Brain microvascular endothelial cell (primary cell): ENCODE measurements around the gene CHAC1.
"Not testable (repeated sequence)": the region's sequence is repeated elsewhere in the genome, so short reads cannot be mapped to it uniquely, and the experiment has no call there.

Source experiments
- DNase-seq: peaks from one replicate; pipeline ENCODE4 v3.0.0-alpha.2; 2020
- H3K27ac ChIP-seq: fragments of 250-450 bp; sonication (Bioruptor Pico); 2 replicates; pipeline ENCODE4 v1.5.1; 2020; ENCODE audit warnings: mild to moderate bottlenecking, moderate library complexity
- H3K27me3 ChIP-seq: fragments of 250-450 bp; sonication (Bioruptor Pico); replicated peaks from 2 replicates; pipeline ENCODE4 v1.5.1; 2020; ENCODE audit warnings: mild to moderate bottlenecking
- H3K36me3 ChIP-seq: fragments of 250-450 bp; sonication (Bioruptor Pico); replicated peaks from 2 replicates; pipeline ENCODE4 v1.5.1; 2020; ENCODE audit warnings: mild to moderate bottlenecking
- H3K4me3 ChIP-seq: 2 replicates; pipeline ENCODE4 v1.5.1; 2011; ENCODE audit warnings: low read depth, mild to moderate bottlenecking, control low read depth, low read length, moderate library complexity
- in situ Hi-C: cut with HindIII; loops from 2 replicates; pipeline ENCODE4 v1.10.0; 2017; ENCODE audit warnings: low sequenced_read_pairs, low pct_ligation_motif_present
- TF ChIP-seq, protein P1 (sequence below): IDR thresholded peaks from 2 replicates; pipeline ENCODE4 v1.5.1; 2011; ENCODE audit warnings: low read depth, mild to moderate bottlenecking, moderate library complexity, low read length, control low read depth, inconsistent platforms; ENCODE audit errors: missing control alignments

CHAC1 gene

DNA sequence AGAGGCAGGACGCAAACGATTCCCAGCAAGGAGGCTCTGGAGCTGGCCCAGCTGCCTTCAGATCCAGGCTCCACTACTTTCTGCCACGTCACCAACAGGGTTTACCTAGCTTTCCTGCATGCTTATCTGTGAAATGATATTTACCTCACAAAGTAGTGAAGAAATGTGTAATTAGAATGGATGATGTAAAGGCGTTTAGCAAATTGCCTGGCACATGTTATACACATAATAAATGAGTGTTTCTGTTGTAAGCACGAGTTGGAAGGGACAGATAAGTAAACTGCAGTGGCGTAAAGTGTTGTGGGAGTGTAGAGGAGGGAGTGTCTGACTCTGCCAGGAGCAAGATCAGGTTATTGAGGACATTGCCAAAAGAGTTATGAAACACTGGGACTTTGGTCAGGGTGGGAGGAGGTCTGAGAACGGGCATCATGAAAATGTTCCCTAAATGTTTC, 3.5 kb upstream of the CHAC1 start:
- TF ChIP-seq, protein P1, sequence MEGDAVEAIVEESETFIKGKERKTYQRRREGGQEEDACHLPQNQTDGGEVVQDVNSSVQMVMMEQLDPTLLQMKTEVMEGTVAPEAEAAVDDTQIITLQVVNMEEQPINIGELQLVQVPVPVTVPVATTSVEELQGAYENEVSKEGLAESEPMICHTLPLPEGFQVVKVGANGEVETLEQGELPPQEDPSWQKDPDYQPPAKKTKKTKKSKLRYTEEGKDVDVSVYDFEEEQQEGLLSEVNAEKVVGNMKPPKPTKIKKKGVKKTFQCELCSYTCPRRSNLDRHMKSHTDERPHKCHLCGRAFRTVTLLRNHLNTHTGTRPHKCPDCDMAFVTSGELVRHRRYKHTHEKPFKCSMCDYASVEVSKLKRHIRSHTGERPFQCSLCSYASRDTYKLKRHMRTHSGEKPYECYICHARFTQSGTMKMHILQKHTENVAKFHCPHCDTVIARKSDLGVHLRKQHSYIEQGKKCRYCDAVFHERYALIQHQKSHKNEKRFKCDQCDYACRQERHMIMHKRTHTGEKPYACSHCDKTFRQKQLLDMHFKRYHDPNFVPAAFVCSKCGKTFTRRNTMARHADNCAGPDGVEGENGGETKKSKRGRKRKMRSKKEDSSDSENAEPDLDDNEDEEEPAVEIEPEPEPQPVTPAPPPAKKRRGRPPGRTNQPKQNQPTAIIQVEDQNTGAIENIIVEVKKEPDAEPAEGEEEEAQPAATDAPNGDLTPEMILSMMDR = no peak
- in situ Hi-C loops = no loop called here
- H3K27me3 ChIP-seq = no peaks in the 10 kb centered on the region
- H3K4me3 ChIP-seq = no peak overlapping the region
- no peak overlapping the region for H3K27ac ChIP-seq
- H3K36me3 ChIP-seq = no peaks in the 10 kb centered on the region
- DNase-seq = no peak

DNA sequence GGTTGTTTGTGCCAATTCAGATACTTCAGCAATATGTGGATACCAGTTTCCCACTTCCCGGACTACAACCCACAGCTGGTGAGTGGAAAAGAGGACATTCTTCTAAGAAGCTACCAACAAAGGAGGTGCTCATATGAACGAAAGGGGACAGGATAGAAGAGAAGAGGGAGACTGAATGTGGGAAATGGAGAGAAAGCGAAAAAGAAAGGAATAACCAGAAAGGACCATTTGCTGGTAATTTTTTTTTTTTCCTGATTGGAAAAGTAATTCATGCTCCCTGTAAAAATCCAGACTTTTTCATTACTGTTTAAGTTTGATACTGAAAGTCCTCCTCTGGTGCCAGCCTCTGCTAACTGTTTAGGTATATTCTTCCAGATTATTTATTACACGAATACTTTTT, 1.5 kb upstream of the CHAC1 start:
- no peaks in the 10 kb centered on the region for H3K27me3 ChIP-seq
- H3K27ac ChIP-seq = no peak overlapping the region
- in situ Hi-C loops = no loop called here
- no peak for DNase-seq
- TF ChIP-seq, protein P1 = no peak
- no peaks in the 10 kb centered on the region for H3K36me3 ChIP-seq
- no peak overlapping the region for H3K4me3 ChIP-seq

GRCh38 chr15:40952301-40952900, 870 bp upstream of the CHAC1 start:
- peak overlapping the region; percentile 69 for H3K4me3 ChIP-seq
- DNase-seq = no peak
- in situ Hi-C loops = no loop called here
- no peaks in the 10 kb centered on the region for H3K27me3 ChIP-seq
- peak overlapping the region; percentile 76 for H3K27ac ChIP-seq
- no peaks in the 10 kb centered on the region for H3K36me3 ChIP-seq
- TF ChIP-seq, protein P1 = no peak

DNA sequence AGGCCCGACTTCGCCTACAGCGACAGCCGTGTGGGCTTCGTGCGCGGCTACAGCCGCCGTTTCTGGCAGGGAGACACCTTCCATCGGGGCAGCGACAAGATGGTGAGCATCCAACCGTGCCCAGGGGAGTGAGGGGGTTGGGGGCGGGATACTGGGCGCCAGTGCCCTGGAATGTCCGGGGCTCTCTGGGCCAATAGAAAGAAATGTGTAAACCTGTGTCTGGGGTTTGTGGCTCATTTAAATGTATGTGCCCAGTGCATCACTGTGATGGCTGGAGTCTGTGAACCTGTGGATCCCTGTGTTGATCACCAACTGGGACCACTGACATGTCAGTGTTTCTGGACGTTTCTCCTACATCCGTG, 423 bp downstream of the CHAC1 start:
- in situ Hi-C loops = no loop called here
- DNase-seq = no peak
- H3K27ac ChIP-seq = peak overlapping the region; percentile 11

DNA sequence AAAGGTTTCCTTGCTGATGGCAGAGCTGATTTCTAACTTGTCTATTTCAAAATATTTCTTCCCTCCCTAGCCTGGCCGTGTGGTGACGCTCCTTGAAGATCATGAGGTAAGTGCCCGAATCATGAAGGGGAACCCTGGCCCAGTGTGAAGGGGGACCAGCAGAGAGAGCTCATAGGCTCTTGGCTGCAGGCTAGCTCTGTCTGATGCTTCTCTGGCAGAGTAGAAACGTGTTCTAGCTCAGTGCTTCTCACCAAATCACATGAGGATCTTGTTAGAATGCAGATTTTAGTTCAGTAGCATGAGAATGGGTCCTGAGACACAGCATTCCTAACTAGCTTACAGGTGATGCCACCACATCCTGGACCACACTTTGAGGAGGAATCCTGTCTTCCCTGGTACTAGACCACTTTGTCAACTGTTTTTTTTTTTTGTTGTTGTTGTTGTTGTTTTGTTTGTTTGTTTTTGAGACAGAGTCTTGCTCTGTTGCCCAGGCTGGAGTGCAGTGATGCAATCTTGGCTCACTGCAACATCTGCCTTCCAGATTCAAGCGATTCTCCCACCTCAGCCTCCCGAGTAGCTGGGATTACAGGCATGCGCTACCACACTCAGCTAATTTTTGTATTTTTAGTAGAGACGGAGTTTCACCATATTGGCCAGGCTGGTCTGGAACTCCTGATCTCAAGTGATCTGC, 1.0 kb downstream of the CHAC1 start:
- H3K27me3 ChIP-seq, H3K27ac ChIP-seq, DNase-seq, in situ Hi-C loops, H3K36me3 ChIP-seq: not testable (repeated sequence)
- H3K4me3 ChIP-seq = peak overlapping the region; percentile 69

More for the DNA sequence above, 423 bp downstream of the CHAC1 start:
- Histone ChIP-seq H3K27me3 (no peaks in the 10 kb centered on the region), H3K4me3 (peak overlapping the region; percentile 69), H3K36me3 (no peaks in the 10 kb centered on the region)
- TF ChIP-seq, protein P1 = no peak

GRCh38 chr15:40955141-40955903, 2.1 kb downstream of the CHAC1 start:
- Histone ChIP-seq H3K27me3 (no peaks in the 10 kb centered on the region), H3K36me3 (no peaks in the 10 kb centered on the region), H3K4me3 (no peak overlapping the region), H3K27ac (no peak overlapping the region)
- TF ChIP-seq, protein P1 = no peak
- DNase-seq = no peak
- in situ Hi-C loops = no loop called here
